Transverse colon (tissue), 4 donors: ENCODE results near the gene BBC3.

Experiments
- POLR2A ChIP-seq: fragments of 450-650 bp; IDR thresholded peaks from one replicate; pipeline ENCODE4 v1.6.1; 2016; ENCODE audit warnings: antibody characterized with exemption, mild to moderate bottlenecking, moderate library complexity
- POLR2AphosphoS5 ChIP-seq, 3 donors: sonication (generic); formaldehyde crosslinking; IDR thresholded peaks; one replicate each; pipeline ENCODE4 v1.6.1; 2016; ENCODE audit warnings: antibody characterized with exemption in 3 of 3
- TF ChIP-seq, protein P1 (sequence below), 5 experiments: fragments of 200-600 bp in 3 of 5; fragments of 450-650 bp in 2 of 5; sonication (generic) in 3 of 5; IDR thresholded peaks; 1 replicate in 2 of 5; 2 replicates in 3 of 5; pipeline ENCODE4 v1.5.1; 2016 to 2017; ENCODE audit warnings: antibody characterized with exemption in 5 of 5, inconsistent platforms in 3 of 5, mild to moderate bottlenecking in 2 of 5, moderate library complexity in 1 of 5

- TF ChIP-seq, protein P1, sequence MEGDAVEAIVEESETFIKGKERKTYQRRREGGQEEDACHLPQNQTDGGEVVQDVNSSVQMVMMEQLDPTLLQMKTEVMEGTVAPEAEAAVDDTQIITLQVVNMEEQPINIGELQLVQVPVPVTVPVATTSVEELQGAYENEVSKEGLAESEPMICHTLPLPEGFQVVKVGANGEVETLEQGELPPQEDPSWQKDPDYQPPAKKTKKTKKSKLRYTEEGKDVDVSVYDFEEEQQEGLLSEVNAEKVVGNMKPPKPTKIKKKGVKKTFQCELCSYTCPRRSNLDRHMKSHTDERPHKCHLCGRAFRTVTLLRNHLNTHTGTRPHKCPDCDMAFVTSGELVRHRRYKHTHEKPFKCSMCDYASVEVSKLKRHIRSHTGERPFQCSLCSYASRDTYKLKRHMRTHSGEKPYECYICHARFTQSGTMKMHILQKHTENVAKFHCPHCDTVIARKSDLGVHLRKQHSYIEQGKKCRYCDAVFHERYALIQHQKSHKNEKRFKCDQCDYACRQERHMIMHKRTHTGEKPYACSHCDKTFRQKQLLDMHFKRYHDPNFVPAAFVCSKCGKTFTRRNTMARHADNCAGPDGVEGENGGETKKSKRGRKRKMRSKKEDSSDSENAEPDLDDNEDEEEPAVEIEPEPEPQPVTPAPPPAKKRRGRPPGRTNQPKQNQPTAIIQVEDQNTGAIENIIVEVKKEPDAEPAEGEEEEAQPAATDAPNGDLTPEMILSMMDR (IDR thresholded peaks at IDR 0.05): no peak
- TF ChIP-seq POLR2A (no peak), POLR2AphosphoS5 (IDR thresholded peaks at IDR 0.05) (no peak)
These were observed 35.6 kb downstream of the BBC3 start for GRCh38 chr19:47195434-47195833.
